Type B pancreatic cell (in vitro differentiated cells): Measurements from ENCODE around the gene KIDINS220. TPM values are rescaled to one million over a fixed set of nuclear protein-coding genes. Genes with fewer than 3 reads are reported as not detected.

Experiments
- DNase-seq: peaks from one replicate; pipeline ENCODE4 v3.0.0; 2021; ENCODE audit warnings: mixed read lengths; ENCODE audit not compliant: unreplicated experiment; ENCODE audit errors: extremely low spot score
- H3K27ac Mint-ChIP-seq: 2 replicates; pipeline ENCODE4 v1.8.0; 2021; ENCODE audit warnings: mild to moderate bottlenecking, mixed read lengths
- H3K27me3 Mint-ChIP-seq: 2 replicates; pipeline ENCODE4 v1.8.0; 2021; ENCODE audit warnings: mixed read lengths
- H3K36me3 Mint-ChIP-seq: 2 replicates; pipeline ENCODE4 v1.8.0; 2021; ENCODE audit warnings: mixed read lengths
- H3K4me1 Mint-ChIP-seq: one replicate; pipeline ENCODE4 v1.8.0; 2021; ENCODE audit warnings: mixed read lengths; ENCODE audit not compliant: unreplicated experiment
- H3K4me3 Mint-ChIP-seq: 2 replicates; pipeline ENCODE4 v1.8.0; 2021; ENCODE audit warnings: mild to moderate bottlenecking, mixed read lengths
- H3K9me3 Mint-ChIP-seq: 2 replicates; pipeline ENCODE4 v1.8.0; 2021; ENCODE audit warnings: mixed read lengths
- CTCF ChIP-seq: fragments of 200-600 bp; sonication (generic); conservative IDR thresholded peaks from 2 replicates; pipeline ENCODE4 v1.5.0; 2021; ENCODE audit warnings: antibody characterized with exemption, mild to moderate bottlenecking
- total RNA-seq: library from RNA; stranded (reverse); gene quantifications from 2 replicates; pipeline ENCODE4 v1.2.1, GENCODE V29; 2021; ENCODE audit warnings: low replicate concordance

KIDINS220 gene
- total RNA-seq, 1 donor from 2014 or later: 73.1 TPM

GRCh38 chr2:8833853-8834252 lies 3.6 kb downstream of the KIDINS220 start:
- H3K4me3 Mint-ChIP-seq: peak overlapping the region; percentile 7
- no peak overlapping the region for H3K27ac Mint-ChIP-seq
- peaks cover 52% of the 10 kb centered on the region for H3K4me1 Mint-ChIP-seq
- peaks cover 18% of the 10 kb centered on the region for H3K36me3 Mint-ChIP-seq
- peaks cover 13% of the 10 kb centered on the region for H3K9me3 Mint-ChIP-seq
- no peak for TF ChIP-seq CTCF
- no peak for DNase-seq
- no peaks in the 10 kb centered on the region for H3K27me3 Mint-ChIP-seq

- H3K36me3 Mint-ChIP-seq: peaks cover 28% of the 10 kb centered on the region
- TF ChIP-seq CTCF: no peak
- peaks cover 6% of the 10 kb centered on the region for H3K9me3 Mint-ChIP-seq
- peak overlapping the region; percentile 7 for H3K27ac Mint-ChIP-seq
- peaks cover 53% of the 10 kb centered on the region for H3K4me1 Mint-ChIP-seq
- H3K4me3 Mint-ChIP-seq: no peak overlapping the region
- no peak for DNase-seq
- no peaks in the 10 kb centered on the region for H3K27me3 Mint-ChIP-seq
Measured at GRCh38 chr2:8831516-8831915, 5.9 kb downstream of the KIDINS220 start.

- Mint-ChIP-seq H3K27me3 (no peaks in the 10 kb centered on the region), H3K27ac (no peak overlapping the region), H3K4me1 (peaks cover 24% of the 10 kb centered on the region), H3K9me3 (no peaks in the 10 kb centered on the region), H3K36me3 (peaks cover 25% of the 10 kb centered on the region), H3K4me3 (no peak overlapping the region)
- no peak for TF ChIP-seq CTCF
- no peak for DNase-seq
Measured at GRCh38 chr2:8827729-8828128, 9.7 kb downstream of the KIDINS220 start.

GRCh38 chr2:8822218-8822617 lies 15.2 kb downstream of the KIDINS220 start:
- Mint-ChIP-seq H3K9me3 (no peaks in the 10 kb centered on the region), H3K27me3 (no peaks in the 10 kb centered on the region), H3K27ac (peak overlapping the region; percentile 66), H3K4me3 (no peak overlapping the region), H3K4me1 (peaks cover 5% of the 10 kb centered on the region), H3K36me3 (peaks cover 20% of the 10 kb centered on the region)
- DNase-seq: no peak
- no peak for TF ChIP-seq CTCF

- no peaks in the 10 kb centered on the region for H3K27me3 Mint-ChIP-seq
- peak overlapping the region; percentile 66 for H3K27ac Mint-ChIP-seq
- H3K4me3 Mint-ChIP-seq: peak overlapping the region; percentile 44
- peaks cover 5% of the 10 kb centered on the region for H3K4me1 Mint-ChIP-seq
- no peak for DNase-seq
- no peaks in the 10 kb centered on the region for H3K9me3 Mint-ChIP-seq
- no peak for TF ChIP-seq CTCF
- peaks cover 22% of the 10 kb centered on the region for H3K36me3 Mint-ChIP-seq
Measured at GRCh38 chr2:8821276-8822217, 15.9 kb downstream of the KIDINS220 start.
